Activated CD8-positive, alpha-beta T cell treated with anti-CD3 and anti-CD28 coated beads, Interleukin-2, amount 10 ng/mL, durations not matched to agents 7 days and 5 days (primary cell): Measurements from ENCODE around the gene MFRP. TPM values are rescaled to one million over a fixed set of nuclear protein-coding genes. Genes with fewer than 3 reads are reported as not detected.

Experiments
- ATAC-seq: fragments of 150-1000 bp; cut with Tn5 transposase; one replicate; pipeline ENCODE4 v1.10.0; 2021; ENCODE audit warnings: moderate library complexity
- CTCF ChIA-PET: fragments of 350-600 bp; sonication (Branson Sonifier 250); formaldehyde crosslinking; loops from one replicate; lab custom pipeline; 2021; ENCODE audit warnings: antibody characterized with exemption; lab: Charles Lee
- POLR2A ChIA-PET: fragments of 350-600 bp; sonication (Branson Sonifier 250); formaldehyde crosslinking; loops from one replicate; lab custom pipeline; 2021; ENCODE audit warnings: antibody characterized with exemption; lab: Charles Lee
- DNase-seq: peaks from one replicate; pipeline ENCODE4 v3.0.0-alpha.2; 2020
- H3K27ac Mint-ChIP-seq: one replicate; pipeline ENCODE4 v1.8.0; 2021; ENCODE audit warnings: mild to moderate bottlenecking, mixed read lengths
- H3K27me3 Mint-ChIP-seq: one replicate; pipeline ENCODE4 v1.8.0; 2021; ENCODE audit warnings: low read depth, mixed read lengths
- H3K36me3 Mint-ChIP-seq: one replicate; pipeline ENCODE4 v1.8.0; 2021; ENCODE audit warnings: low read depth, mixed read lengths
- H3K4me1 Mint-ChIP-seq: one replicate; pipeline ENCODE4 v1.8.0; 2021; ENCODE audit warnings: low read depth, mixed read lengths
- H3K4me3 Mint-ChIP-seq: one replicate; pipeline ENCODE4 v1.8.0; 2021; ENCODE audit warnings: mild to moderate bottlenecking, mixed read lengths
- H3K9me3 Mint-ChIP-seq: one replicate; pipeline ENCODE4 v1.8.0; 2022; ENCODE audit warnings: mixed read lengths; ENCODE audit not compliant: insufficient read depth
- total RNA-seq, 2 experiments: library from RNA; stranded (reverse); gene quantifications; one replicate each; pipeline ENCODE4 v1.2.3, GENCODE V29; 2021

The MFRP gene
- total RNA-seq, 2 experiments from 2014 or later: not detected

- H3K4me3 Mint-ChIP-seq: no peak overlapping the region
- peaks cover 9% of the 10 kb centered on the region for H3K27me3 Mint-ChIP-seq
- DNase-seq (no peak), ATAC-seq (no peak)
- no peaks in the 10 kb centered on the region for H3K9me3 Mint-ChIP-seq
- peaks cover 14% of the 10 kb centered on the region for H3K4me1 Mint-ChIP-seq
- H3K36me3 Mint-ChIP-seq: no peaks in the 10 kb centered on the region
- no peak overlapping the region for H3K27ac Mint-ChIP-seq
- ChIA-PET CTCF (interaction anchor here (1.3 to 5.7 kb wide), 4 partner anchors 8 to 51 kb away, joined by 4 to 109 read pairs (median 9); no protein-coding TSS in a partner anchor), POLR2A (no interaction called here)
Measured at GRCh38 chr11:119372260-119373058, 26.0 kb upstream of the MFRP start.

- H3K4me1 Mint-ChIP-seq: peaks cover 13% of the 10 kb centered on the region
- POLR2A ChIA-PET: no interaction called here
- no peak overlapping the region for H3K27ac Mint-ChIP-seq
- CTCF ChIA-PET: interaction anchor here (1.6 to 5.7 kb wide), 3 partner anchors 9 to 16 kb away, joined by 10 to 109 read pairs (median 13); partner anchors contain the start of gene USP2
- no peak overlapping the region for H3K4me3 Mint-ChIP-seq
- no peak for ATAC-seq
- H3K9me3 Mint-ChIP-seq: no peaks in the 10 kb centered on the region
- no peaks in the 10 kb centered on the region for H3K36me3 Mint-ChIP-seq
- peaks cover 11% of the 10 kb centered on the region for H3K27me3 Mint-ChIP-seq
- DNase-seq: no peak
Measured at GRCh38 chr11:119371778-119372182, 25.3 kb upstream of the MFRP start.

GRCh38 chr11:119371067-119371601 is 24.6 kb upstream of the MFRP start:
- no peak for ATAC-seq
- H3K27ac Mint-ChIP-seq: no peak overlapping the region
- CTCF ChIA-PET: interaction anchor here (1.6 to 2.1 kb wide), 2 partner anchors 10 to 15 kb away, joined by 10 to 13 read pairs; partner anchors contain the start of gene USP2

DNA sequence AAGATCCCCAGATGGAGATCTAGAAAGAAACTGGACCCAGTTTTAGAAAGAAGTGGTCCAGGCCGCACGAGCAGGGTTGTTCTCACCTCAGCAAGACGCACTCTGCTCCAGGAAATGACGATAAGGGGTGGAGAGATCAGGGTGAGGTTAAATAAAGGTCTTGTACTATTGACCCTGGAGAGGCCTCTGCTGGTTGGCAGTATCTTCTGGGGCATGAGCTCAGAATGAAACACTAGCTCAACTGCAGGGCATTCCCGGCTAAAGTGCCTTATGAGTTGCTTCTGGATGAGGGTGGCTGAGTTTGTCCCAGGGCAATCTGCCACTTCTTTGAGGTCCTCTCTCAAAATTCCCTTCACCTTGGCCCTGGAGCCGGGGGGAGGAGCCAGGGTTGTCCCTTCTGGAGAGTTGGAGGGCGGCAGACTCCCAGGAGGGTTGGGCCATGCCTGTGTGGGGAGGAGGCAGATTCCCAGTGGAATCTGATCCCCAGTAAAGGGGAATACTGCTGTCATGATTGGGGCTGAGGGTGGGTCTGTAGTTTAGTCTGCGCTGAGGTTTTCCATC is 24.1 kb upstream of the MFRP start:
- ChIA-PET CTCF (interaction anchor here (1.6 to 2.1 kb wide), 2 partner anchors 10 to 15 kb away, joined by 10 to 13 read pairs; partner anchors contain the start of gene USP2), POLR2A (no interaction called here)
- Mint-ChIP-seq H3K4me3 (no peak overlapping the region), H3K27ac (no peak overlapping the region), H3K36me3 (no peaks in the 10 kb centered on the region), H3K4me1 (peaks cover 13% of the 10 kb centered on the region), H3K9me3 (no peaks in the 10 kb centered on the region), H3K27me3 (peaks cover 17% of the 10 kb centered on the region)
- no peak for ATAC-seq
- no peak for DNase-seq

More at GRCh38 chr11:119371067-119371601, 24.6 kb upstream of the MFRP start:
- POLR2A ChIA-PET: no interaction called here
- Mint-ChIP-seq H3K9me3 (no peaks in the 10 kb centered on the region), H3K27me3 (peaks cover 16% of the 10 kb centered on the region), H3K4me1 (peaks cover 13% of the 10 kb centered on the region), H3K36me3 (no peaks in the 10 kb centered on the region), H3K4me3 (no peak overlapping the region)
- DNase-seq: no peak

GRCh38 chr11:119369132-119369925 is 22.8 kb upstream of the MFRP start:
- DNase-seq (no peak), ATAC-seq (no peak)
- Mint-ChIP-seq H3K36me3 (no peaks in the 10 kb centered on the region), H3K9me3 (no peaks in the 10 kb centered on the region), H3K4me3 (no peak overlapping the region), H3K4me1 (peaks cover 16% of the 10 kb centered on the region), H3K27me3 (peaks cover 28% of the 10 kb centered on the region), H3K27ac (no peak overlapping the region)
- CTCF ChIA-PET: interaction anchor here (1.4 to 3.6 kb wide), 2 partner anchors 11 to 13 kb away, joined by 6 to 24 read pairs; no protein-coding TSS in a partner anchor
- POLR2A ChIA-PET: no interaction called here

DNA sequence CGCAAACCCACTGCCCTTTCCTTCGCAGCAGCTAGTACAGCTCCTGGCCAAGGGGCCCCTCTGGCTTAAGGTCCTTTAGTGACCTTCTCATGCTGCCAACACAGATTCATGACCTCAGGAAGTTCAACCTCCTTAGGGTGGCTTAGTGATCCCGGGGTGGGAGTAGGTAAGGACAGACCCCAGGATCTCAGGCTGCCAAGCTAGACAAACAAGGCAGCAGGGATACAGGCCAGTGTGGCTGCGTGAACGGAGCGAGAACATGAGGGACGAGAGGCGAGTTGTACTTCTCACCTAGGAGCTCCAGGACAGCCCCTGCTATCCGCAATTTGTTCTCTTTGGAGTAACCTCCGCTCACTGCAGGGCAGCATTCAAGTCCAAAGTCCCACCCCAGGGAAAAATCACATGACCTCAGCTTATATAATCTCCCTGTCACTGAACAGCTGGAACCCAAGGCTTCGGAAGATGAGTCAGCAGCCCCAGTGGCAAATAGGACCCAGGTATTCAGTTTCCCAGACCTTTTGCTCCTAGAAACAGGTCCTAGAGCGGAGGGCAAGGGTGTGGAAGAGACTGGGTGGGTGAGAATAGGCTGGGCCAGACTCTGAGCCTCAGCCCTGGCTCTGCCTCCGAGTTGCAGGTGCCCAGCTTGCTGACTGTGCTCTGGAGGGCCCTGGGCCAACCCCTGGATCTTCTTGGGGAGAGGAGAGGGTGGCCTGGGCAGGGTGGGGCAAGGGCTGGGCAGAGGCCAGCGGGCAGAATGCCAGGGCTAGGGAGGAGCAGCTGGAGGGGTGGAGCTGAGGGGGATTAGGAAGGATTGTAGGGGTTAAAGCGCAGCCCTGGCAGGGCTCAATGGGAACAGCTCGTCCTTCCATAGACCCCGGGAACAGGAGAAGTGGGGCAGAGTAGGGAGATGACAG is 21.9 kb upstream of the MFRP start:
- H3K36me3 Mint-ChIP-seq: no peaks in the 10 kb centered on the region
- H3K4me3 Mint-ChIP-seq: no peak overlapping the region
- CTCF ChIA-PET: interaction anchor here (1.1 to 3.6 kb wide), 4 partner anchors 10 to 108 kb away, joined by 3 to 24 read pairs (median 6); no protein-coding TSS in a partner anchor
- H3K27me3 Mint-ChIP-seq: peaks cover 29% of the 10 kb centered on the region
- H3K9me3 Mint-ChIP-seq: no peaks in the 10 kb centered on the region
- H3K4me1 Mint-ChIP-seq: peaks cover 7% of the 10 kb centered on the region
- no peak overlapping the region for H3K27ac Mint-ChIP-seq
- ATAC-seq (no peak), DNase-seq (no peak)
- POLR2A ChIA-PET: no interaction called here

DNA sequence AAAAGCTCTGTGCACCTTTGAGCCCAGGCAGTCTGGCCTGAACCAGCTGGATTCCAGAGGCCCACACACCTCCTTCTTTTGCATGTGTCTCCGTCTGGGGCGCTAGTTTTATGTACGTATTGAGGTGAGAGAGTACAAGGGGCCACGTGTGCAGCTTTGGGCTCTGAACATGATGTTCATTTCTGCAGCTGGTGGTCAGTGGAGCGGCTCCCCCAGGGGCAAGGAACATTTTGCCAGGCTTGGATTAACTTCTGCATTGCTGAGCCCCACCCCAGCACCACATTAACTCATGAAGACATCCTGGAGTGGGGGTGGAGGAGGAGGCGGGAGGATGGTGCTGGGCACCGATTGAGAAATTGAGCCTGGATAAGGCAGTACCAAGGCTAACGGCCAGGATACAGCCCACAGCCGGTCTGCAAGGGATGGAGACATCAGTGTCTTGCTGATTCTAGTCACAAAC is 21.2 kb upstream of the MFRP start:
- no peaks in the 10 kb centered on the region for H3K9me3 Mint-ChIP-seq
- H3K4me1 Mint-ChIP-seq: peaks cover 3% of the 10 kb centered on the region
- no peaks in the 10 kb centered on the region for H3K36me3 Mint-ChIP-seq
- CTCF ChIA-PET: interaction anchor here (1.1 to 3.6 kb wide), 4 partner anchors 9 to 109 kb away, joined by 3 to 24 read pairs (median 6); no protein-coding TSS in a partner anchor
- H3K4me3 Mint-ChIP-seq: no peak overlapping the region
- ATAC-seq (no peak), DNase-seq (no peak)
- POLR2A ChIA-PET: no interaction called here
- no peak overlapping the region for H3K27ac Mint-ChIP-seq
- H3K27me3 Mint-ChIP-seq: peaks cover 35% of the 10 kb centered on the region

- POLR2A ChIA-PET: no interaction called here
- H3K27me3 Mint-ChIP-seq: peaks cover 42% of the 10 kb centered on the region
Measured at GRCh38 chr11:119366690-119367620, 20.4 kb upstream of the MFRP start.

GRCh38 chr11:119365071-119365591 is 18.6 kb upstream of the MFRP start:
- Mint-ChIP-seq H3K27me3 (peaks cover 43% of the 10 kb centered on the region), H3K27ac (no peak overlapping the region), H3K9me3 (no peaks in the 10 kb centered on the region), H3K4me1 (peaks cover 3% of the 10 kb centered on the region), H3K36me3 (no peaks in the 10 kb centered on the region), H3K4me3 (no peak overlapping the region)
- POLR2A ChIA-PET: interaction anchor here (0.7 kb wide), 1 partner anchor 16 kb away, joined by 3 read pairs; the partner anchor contains the start of gene USP2
- DNase-seq (no peak), ATAC-seq (no peak)
- CTCF ChIA-PET: interaction anchor here (1.1 to 2.2 kb wide), 3 partner anchors 9 to 18 kb away, joined by 4 to 12 read pairs (median 5); no protein-coding TSS in a partner anchor

More at GRCh38 chr11:119366690-119367620, 20.4 kb upstream of the MFRP start:
- Mint-ChIP-seq H3K27ac (no peak overlapping the region), H3K9me3 (no peaks in the 10 kb centered on the region), H3K36me3 (no peaks in the 10 kb centered on the region), H3K4me3 (no peak overlapping the region), H3K4me1 (peaks cover 3% of the 10 kb centered on the region)
- CTCF ChIA-PET: interaction anchor here (1.3 to 3.6 kb wide), 2 partner anchors 11 to 109 kb away, joined by 3 to 24 read pairs; no protein-coding TSS in a partner anchor
- ATAC-seq (no peak), DNase-seq (no peak)
